Panc1 (cell line): ENCODE data around the gene DNAL4. TPM values are rescaled to one million over a fixed set of nuclear protein-coding genes. Genes with fewer than 3 reads are reported as not detected.
"Not testable (repeated sequence)": the region's sequence is repeated elsewhere in the genome, so short reads cannot be mapped to it uniquely, and the experiment has no call there.

Experiments used
- ATAC-seq: fragments of 200-7000 bp; cut with Tn5 transposase; 2 replicates; pipeline ENCODE4 v1.9.1; 2020; ENCODE audit warnings: mild to moderate bottlenecking, moderate library complexity
- BruUV-seq: library from RNA; stranded (reverse); fragments of 400-500 nt; replicated peaks from 2 replicates; lab custom pipeline; 2021; lab: Mats Ljungman, UMichigan
- CTCF ChIA-PET: fragments of 300-600 bp; sonication (Branson Sonifier 250); formaldehyde crosslinking; loops from one replicate; lab custom pipeline; 2022; ENCODE audit warnings: antibody characterized with exemption; lab: Charles Lee
- POLR2A ChIA-PET: fragments of 300-600 bp; sonication (Branson Sonifier 250); formaldehyde crosslinking; loops from one replicate; lab custom pipeline; 2022; ENCODE audit warnings: antibody characterized with exemption; lab: Charles Lee
- DNase-seq: peaks from one replicate; pipeline ENCODE4 v3.0.0-alpha.2; 2010; ENCODE audit warnings: low read depth, low spot score
- H3K27ac ChIP-seq: 2 replicates; pipeline ENCODE4 v1.5.1; 2011; ENCODE audit warnings: mild to moderate bottlenecking, low read length, inconsistent platforms
- H3K27me3 ChIP-seq: fragments of 200-500 bp; sonication (Bioruptor generic); 2 replicates; pipeline ENCODE4 v1.6.0; 2014; ENCODE audit warnings: low read length, inconsistent platforms; ENCODE audit not compliant: control insufficient read depth, insufficient read depth
- H3K36me3 ChIP-seq: fragments of 200-500 bp; sonication (Bioruptor generic); 2 replicates; pipeline ENCODE4 v1.5.1; 2014; ENCODE audit warnings: inconsistent platforms, mild to moderate bottlenecking, low read length, moderate library complexity; ENCODE audit not compliant: control insufficient read depth, insufficient read depth
- H3K4me1 ChIP-seq: 2 replicates; pipeline ENCODE4 v1.5.1; 2011; ENCODE audit warnings: inconsistent platforms, mild to moderate bottlenecking, low read length, moderate library complexity; ENCODE audit not compliant: control insufficient read depth, insufficient read depth
- H3K4me3 ChIP-seq, 2 experiments: 2 replicates each; pipeline ENCODE4 v1.5.1; 2011 to 2012; ENCODE audit warnings: low read depth in 2 of 2, low read length in 2 of 2, mild to moderate bottlenecking in 2 of 2, inconsistent platforms in 1 of 2, moderate library complexity in 1 of 2
- H3K9me3 ChIP-seq: fragments of 200-500 bp; sonication (Bioruptor generic); 2 replicates; pipeline ENCODE4 v1.5.1; 2014; ENCODE audit warnings: low read depth, mild to moderate bottlenecking, inconsistent platforms, low read length, moderate library complexity; ENCODE audit not compliant: control insufficient read depth, insufficient read depth
- POLR2AphosphoS5 ChIP-seq: IDR thresholded peaks from 2 replicates; pipeline ENCODE4 v1.6.1; 2012; ENCODE audit warnings: mild to moderate bottlenecking, low read depth, low read length, moderate library complexity
- REST ChIP-seq, 2 experiments: IDR thresholded peaks; 2 replicates each; pipeline ENCODE4 v1.6.1; 2011 to 2012; ENCODE audit warnings: low read depth in 2 of 2, control low read depth in 1 of 2, low read length in 1 of 2, mild to moderate bottlenecking in 1 of 2, moderate library complexity in 1 of 2; ENCODE audit not compliant: insufficient read depth in 1 of 2
- SIN3A ChIP-seq: IDR thresholded peaks from 2 replicates; pipeline ENCODE4 v1.6.1; 2012; ENCODE audit warnings: low read depth, mild to moderate bottlenecking, low read length, moderate library complexity, borderline replicate concordance; ENCODE audit not compliant: insufficient read depth
- TCF7L2 ChIP-seq: IDR thresholded peaks from 2 replicates; pipeline ENCODE4 v1.6.1; 2011; ENCODE audit warnings: mild to moderate bottlenecking, low read depth, low read length, inconsistent platforms
- in situ Hi-C: cut with HindIII; loops from 2 replicates; pipeline ENCODE4 v1.10.0; 2016; ENCODE audit warnings: low sequenced_read_pairs, low pct_unique_long_range_greater_than_20kb
- intact Hi-C: fragments of 100-400 bp; cut with micrococcal nuclease; formaldehyde crosslinking; loops from one replicate; pipeline ENCODE4 v1.10.0; 2022; ENCODE audit not compliant: unreplicated experiment
- total RNA-seq: library from RNA; stranded (reverse); gene quantifications from one replicate; pipeline ENCODE4 v1.2.1, GENCODE V29; 2021; ENCODE audit not compliant: unreplicated experiment
- TF ChIP-seq, protein P1 (sequence below): fragments of 450-650 bp; IDR thresholded peaks from 2 replicates; pipeline ENCODE4 v1.5.1; 2017; ENCODE audit warnings: mild to moderate bottlenecking

Gene DNAL4
- total RNA-seq, 1 experiment from 2014 or later: 10.5 TPM

GRCh38 chr22:38815842-38816241 lies 21.9 kb upstream of the DNAL4 start:
- no peak for DNase-seq
- Histone ChIP-seq H3K9me3 (no peaks in the 10 kb centered on the region), H3K27ac (no peak overlapping the region), H3K4me3 (no peak overlapping the region), H3K27me3 (no peaks in the 10 kb centered on the region), H3K4me1 (no peaks in the 10 kb centered on the region), H3K36me3 (no peaks in the 10 kb centered on the region)
- no peak for TF ChIP-seq TCF7L2
- TF ChIP-seq, protein P1, sequence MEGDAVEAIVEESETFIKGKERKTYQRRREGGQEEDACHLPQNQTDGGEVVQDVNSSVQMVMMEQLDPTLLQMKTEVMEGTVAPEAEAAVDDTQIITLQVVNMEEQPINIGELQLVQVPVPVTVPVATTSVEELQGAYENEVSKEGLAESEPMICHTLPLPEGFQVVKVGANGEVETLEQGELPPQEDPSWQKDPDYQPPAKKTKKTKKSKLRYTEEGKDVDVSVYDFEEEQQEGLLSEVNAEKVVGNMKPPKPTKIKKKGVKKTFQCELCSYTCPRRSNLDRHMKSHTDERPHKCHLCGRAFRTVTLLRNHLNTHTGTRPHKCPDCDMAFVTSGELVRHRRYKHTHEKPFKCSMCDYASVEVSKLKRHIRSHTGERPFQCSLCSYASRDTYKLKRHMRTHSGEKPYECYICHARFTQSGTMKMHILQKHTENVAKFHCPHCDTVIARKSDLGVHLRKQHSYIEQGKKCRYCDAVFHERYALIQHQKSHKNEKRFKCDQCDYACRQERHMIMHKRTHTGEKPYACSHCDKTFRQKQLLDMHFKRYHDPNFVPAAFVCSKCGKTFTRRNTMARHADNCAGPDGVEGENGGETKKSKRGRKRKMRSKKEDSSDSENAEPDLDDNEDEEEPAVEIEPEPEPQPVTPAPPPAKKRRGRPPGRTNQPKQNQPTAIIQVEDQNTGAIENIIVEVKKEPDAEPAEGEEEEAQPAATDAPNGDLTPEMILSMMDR: no peak
- TF ChIP-seq POLR2AphosphoS5: no peak
- TF ChIP-seq SIN3A: no peak
- no peak for TF ChIP-seq REST (IDR thresholded peaks at IDR 0.05; ENCODE audit: insufficient read depth in 1 of 2, low read depth in 2 of 2, low read length in 1 of 2)
- POLR2A ChIA-PET: no interaction called here
- in situ Hi-C loops (no loop called here), intact Hi-C loops (no loop called here)
- no TSS peak for BruUV-seq
- ATAC-seq: no peak
- CTCF ChIA-PET: no interaction called here

DNA sequence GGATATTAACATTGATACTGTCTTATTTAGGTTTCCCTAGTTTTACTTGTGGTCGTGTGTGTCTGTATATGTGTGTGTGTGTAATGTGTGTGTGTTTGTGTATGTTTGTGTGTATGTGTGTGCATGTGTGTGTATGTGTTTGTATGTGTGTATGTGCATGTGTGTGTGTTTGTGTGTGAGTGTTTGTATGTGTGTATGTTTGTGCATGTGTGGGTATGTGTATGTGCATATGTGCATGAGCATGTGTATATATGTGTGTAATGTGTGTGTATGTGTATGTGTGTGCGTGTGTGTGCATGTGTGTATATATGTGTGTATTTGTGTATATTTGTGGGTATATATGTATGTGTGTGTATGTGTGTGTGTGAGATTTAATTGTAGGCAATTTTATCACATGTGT lies 17.3 kb upstream of the DNAL4 start:
- Histone ChIP-seq H3K27ac (no peak overlapping the region), H3K9me3 (no peaks in the 10 kb centered on the region), H3K4me3 (no peak overlapping the region), H3K36me3 (no peaks in the 10 kb centered on the region), H3K4me1 (no peaks in the 10 kb centered on the region), H3K27me3 (no peaks in the 10 kb centered on the region)
- in situ Hi-C loops: no loop called here
- intact Hi-C loops: no loop called here
- ChIA-PET POLR2A (no interaction called here), CTCF (no interaction called here)
- no peak for TF ChIP-seq TCF7L2
- no peak for TF ChIP-seq POLR2AphosphoS5
- TF ChIP-seq, protein P1: no peak
- TF ChIP-seq SIN3A: no peak
- no peak for TF ChIP-seq REST (IDR thresholded peaks at IDR 0.05; ENCODE audit: insufficient read depth in 1 of 2, low read depth in 2 of 2, low read length in 1 of 2)
- ATAC-seq: no peak
- BruUV-seq: no TSS peak
- no peak for DNase-seq

DNA sequence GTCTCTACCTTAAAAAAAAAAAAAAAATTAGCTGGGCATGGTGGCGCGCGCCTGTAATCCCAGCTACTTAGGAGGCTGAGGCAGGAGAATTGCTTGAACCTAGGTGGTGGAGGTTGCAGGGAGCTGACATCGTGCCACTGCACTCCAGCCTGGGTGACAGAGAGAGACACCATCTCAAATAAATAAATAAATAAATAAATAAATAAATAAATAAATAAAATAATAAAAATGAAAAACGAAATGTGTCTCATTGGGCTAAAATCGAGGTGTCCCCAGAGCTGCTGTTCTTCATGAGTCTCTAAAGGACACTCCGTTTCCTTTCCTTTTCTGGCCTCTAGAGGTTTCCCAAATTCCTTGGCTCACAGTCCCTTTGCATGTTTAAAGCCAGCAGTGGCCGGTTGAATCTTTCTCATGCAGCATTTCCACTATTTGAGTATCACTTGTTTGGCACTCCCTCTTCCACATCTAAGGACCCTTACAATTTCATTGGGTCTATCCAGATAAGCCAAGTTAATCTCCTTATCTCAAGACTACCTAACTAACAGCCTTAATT lies 11.2 kb upstream of the DNAL4 start:
- H3K4me3 ChIP-seq, BruUV-seq, H3K27ac ChIP-seq, intact Hi-C loops, H3K36me3 ChIP-seq, ATAC-seq, in situ Hi-C loops, DNase-seq, H3K9me3 ChIP-seq, H3K27me3 ChIP-seq, POLR2A ChIA-PET, H3K4me1 ChIP-seq: not testable (repeated sequence)
- CTCF ChIA-PET: interaction anchor here (0.5 kb wide), 1 partner anchor 209 kb away, joined by 7 read pairs; no protein-coding TSS in a partner anchor
